HCT116 (cell line): ENCODE results near the gene TMEM174.

Experiments used
- ELF1 ChIP-seq: IDR thresholded peaks from 2 replicates; pipeline ENCODE4 v1.6.1; 2012; ENCODE audit warnings: low read depth, borderline replicate concordance
- POLR2AphosphoS5 ChIP-seq: IDR thresholded peaks from 2 replicates; pipeline ENCODE4 v1.6.1; 2011; ENCODE audit warnings: mild to moderate bottlenecking, low read depth, low read length, moderate library complexity
- ZNF274 ChIP-seq: fragments of 200-500 bp; sonication (Bioruptor generic); IDR thresholded peaks from 2 replicates; pipeline ENCODE4 v1.6.1; 2014; ENCODE audit warnings: mild to moderate bottlenecking, low read depth, low read length, inconsistent platforms
- TF ChIP-seq, protein P1 (sequence below), 3 experiments: fragments of 200-600 bp in 1 of 3; sonication (generic) in 1 of 3; IDR thresholded peaks in 2 of 3; conservative IDR thresholded peaks in 1 of 3; 2 replicates each; pipeline ENCODE4 v1.5.1; 2012 to 2017; ENCODE audit warnings: low read depth in 2 of 3, low read length in 2 of 3, antibody characterized with exemption in 1 of 3, borderline replicate concordance in 1 of 3, control low read depth in 1 of 3, mild to moderate bottlenecking in 1 of 3, mixed read lengths in 1 of 3, mixed run types in 1 of 3, moderate library complexity in 1 of 3; ENCODE audit not compliant: insufficient read depth in 1 of 3

DNA sequence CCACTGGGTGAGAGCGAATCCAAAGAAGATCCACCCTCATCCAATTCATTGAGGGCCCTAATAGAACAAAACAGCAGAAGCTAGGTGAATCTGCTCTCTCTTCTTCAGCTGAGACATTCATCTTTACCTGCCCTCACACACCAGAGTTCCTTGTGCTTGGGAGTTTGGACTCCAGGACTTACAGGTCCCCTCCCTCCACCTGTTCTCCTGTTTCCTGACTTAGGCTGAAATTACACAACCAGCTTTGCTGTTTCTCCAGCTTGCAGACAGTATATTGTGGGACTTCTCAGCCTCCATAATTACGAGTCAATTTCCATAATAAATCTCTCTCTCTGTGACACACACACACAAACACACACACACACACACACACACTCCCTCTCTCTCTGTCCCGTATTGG, 33.5 kb upstream of the TMEM174 start:
- TF ChIP-seq, protein P1, sequence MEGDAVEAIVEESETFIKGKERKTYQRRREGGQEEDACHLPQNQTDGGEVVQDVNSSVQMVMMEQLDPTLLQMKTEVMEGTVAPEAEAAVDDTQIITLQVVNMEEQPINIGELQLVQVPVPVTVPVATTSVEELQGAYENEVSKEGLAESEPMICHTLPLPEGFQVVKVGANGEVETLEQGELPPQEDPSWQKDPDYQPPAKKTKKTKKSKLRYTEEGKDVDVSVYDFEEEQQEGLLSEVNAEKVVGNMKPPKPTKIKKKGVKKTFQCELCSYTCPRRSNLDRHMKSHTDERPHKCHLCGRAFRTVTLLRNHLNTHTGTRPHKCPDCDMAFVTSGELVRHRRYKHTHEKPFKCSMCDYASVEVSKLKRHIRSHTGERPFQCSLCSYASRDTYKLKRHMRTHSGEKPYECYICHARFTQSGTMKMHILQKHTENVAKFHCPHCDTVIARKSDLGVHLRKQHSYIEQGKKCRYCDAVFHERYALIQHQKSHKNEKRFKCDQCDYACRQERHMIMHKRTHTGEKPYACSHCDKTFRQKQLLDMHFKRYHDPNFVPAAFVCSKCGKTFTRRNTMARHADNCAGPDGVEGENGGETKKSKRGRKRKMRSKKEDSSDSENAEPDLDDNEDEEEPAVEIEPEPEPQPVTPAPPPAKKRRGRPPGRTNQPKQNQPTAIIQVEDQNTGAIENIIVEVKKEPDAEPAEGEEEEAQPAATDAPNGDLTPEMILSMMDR (IDR thresholded peaks at IDR 0.05 in 2 of 3, conservative IDR thresholded peaks at IDR 0.05 in 1 of 3; ENCODE audit: borderline replicate concordance in 1 of 3, insufficient read depth in 1 of 3, low read depth in 2 of 3, low read length in 2 of 3) = no peak
- no peak for TF ChIP-seq ZNF274
- no peak for TF ChIP-seq ELF1
- no peak for TF ChIP-seq POLR2AphosphoS5
